TTC549 (cell line): ENCODE results near the gene SERPINI1.

Source experiments
- FAIRE-seq: peaks from 2 replicates; lab custom pipeline; 2012; peaks lifted over from hg19 to GRCh38; lab: Jason Lieb, UNC

SERPINI1 gene

DNA sequence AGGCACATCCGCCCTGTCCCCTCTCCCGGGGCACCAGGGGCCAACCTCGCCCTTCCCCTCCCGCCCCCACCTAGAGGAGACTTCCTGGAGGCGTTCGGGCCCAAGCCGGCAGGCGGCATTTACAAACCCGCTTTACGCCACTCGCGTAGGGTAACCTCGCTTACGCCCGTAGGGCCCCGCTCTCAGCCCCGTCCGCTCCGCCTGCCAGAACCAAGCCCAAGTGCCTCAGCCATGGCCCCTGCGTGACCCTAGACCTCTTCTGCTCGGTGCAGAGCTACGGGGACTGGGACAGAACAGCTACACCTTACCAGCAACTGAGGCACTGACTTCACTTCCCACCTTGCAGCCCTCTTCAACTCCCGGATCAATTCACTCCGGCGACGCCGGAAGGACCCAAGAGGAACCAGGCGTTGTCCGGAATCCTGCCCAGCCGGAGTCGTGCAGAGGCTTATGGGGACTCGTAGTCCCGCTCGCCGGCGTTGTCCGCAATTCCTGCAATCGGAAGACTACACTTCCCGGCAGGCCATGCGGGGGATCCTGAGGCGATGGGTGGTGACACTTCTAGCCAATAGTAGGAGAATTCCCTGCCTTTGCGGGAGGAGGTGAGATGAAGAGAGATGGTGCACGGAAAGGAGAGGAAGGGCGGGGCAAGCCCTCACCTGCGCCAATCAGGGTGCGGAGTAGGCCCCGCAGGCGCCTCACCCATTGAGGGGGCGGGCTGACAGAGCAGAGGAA lies 856 bp upstream of the SERPINI1 start, which contains the start of gene PDCD10:
Gene PDCD10, minus strand, starts transcription at position 395 of the 735 bp plus-strand sequence. CDS start 14,735 bp downstream, outside the sequence.
- FAIRE-seq = peak; percentile 94

DNA sequence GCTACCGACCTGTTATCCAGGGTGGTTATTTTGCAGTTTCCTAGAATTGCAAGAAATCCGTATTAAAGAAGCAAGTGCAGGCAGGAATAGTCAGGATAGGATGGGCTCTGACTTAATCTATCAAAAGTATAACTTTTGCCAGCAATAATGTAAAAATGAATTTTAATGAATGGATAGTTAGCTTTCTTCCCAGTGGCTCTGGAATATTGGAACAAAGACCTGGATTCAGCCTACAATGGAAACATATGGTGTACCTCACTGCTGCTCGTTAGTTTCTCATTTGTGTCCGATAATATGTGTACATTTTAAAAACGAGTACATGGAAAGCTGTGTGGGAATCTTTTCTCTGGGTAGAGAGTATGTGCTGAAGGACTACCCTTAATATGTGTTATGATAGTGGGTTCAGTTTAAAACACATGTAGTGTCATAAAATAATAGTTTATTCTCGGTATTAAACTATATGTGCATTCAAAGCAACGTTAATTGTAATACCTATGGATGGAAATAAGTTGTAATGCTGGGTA lies 805 bp downstream of the SERPINI1 start:
- FAIRE-seq = no peak

DNA sequence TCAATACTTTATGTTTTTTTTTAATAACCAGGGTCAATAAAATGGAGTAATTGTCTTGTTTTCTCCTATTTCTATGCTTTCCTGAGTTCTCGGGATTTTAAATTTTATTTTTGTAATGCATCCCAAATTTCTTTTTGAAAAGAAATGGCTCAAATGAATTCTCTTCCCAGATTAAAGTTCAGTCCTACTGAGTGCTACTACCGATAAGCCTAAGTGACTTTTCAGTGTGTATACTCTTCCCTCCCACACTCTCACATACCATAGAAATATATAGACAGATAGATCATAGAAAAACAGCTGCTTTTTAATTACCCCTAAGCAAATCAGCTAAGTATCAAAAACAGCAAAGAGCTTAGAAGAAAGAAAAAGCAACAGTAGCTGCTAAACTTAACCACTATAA lies 1.5 kb downstream of the SERPINI1 start:
- no peak for FAIRE-seq

DNA sequence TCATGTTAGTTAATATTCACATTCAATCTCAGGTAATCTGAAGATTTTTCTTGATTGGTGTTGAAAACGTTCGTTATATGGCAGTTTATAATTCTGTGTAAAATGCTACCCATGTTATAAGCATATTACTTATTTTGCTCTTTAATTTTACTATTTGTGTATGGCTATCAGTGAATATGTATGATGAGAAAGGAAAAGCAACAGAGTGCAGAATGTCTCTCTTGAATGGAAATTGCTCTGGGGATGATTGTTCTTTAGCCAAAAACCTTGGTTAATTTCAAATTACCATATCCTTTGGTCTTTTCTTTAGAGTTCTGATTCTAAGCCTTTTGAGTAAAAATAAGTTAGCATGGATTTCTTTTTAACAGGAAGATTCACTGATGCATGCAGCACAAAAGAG lies 2.5 kb downstream of the SERPINI1 start:
- FAIRE-seq = no peak

DNA sequence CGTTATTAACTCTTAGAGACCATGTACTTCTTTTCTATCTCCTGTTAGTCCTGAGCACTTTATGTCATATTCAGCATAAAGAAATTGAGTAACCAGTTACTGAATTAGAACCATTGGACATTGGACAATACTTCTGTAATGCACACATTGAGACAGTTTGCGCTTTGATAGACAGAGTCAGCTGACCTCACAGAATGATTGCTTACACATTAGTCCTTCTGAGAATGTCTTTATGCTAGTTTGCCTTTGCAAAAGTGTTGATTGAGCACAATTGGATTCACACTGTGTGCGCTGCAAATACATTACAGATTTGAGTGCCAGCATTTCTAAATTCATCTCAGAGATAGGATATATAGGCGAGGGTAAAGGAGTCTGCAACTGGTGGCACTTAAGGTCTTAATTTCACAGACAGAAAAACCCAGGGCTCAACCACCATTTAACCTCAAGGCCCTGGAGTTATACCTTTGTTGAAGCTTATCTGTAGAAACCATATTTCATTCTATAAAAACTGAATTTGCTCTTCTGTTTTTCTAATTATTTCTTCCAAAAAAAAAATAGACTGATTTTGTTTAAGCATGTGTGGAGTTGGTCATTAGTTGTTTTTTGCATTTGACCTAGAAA lies 3.8 kb downstream of the SERPINI1 start:
- no peak for FAIRE-seq

DNA sequence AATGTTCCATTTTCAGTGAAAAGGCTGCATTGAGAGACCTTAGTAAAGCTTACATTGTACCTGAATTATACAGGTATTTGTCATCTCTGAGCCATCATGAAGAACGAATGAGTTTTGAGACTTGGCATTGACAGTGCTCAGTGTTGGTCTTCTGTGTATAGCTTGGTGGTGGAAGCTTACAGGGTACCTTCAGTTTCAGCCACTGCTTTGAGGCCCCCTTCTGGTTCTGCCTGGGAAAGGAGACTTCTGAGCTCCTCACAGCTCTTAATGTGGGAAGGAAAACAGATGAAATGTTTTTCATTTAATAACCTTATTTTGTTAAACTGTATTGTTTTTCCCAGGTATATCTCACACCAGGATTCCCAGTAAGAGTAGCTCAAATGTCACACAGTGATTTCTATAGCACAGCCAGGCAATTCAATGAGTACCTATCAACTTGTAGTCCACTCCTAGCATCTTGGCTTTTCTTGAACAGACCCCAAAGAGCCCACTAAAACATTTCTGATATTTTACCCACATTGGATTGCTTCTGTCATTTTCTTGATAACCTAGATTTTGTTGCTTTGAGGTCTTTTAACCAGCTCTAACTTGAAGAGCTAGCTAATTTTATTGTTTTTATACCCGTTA lies 5.6 kb downstream of the SERPINI1 start:
- peak; percentile 43 for FAIRE-seq

DNA sequence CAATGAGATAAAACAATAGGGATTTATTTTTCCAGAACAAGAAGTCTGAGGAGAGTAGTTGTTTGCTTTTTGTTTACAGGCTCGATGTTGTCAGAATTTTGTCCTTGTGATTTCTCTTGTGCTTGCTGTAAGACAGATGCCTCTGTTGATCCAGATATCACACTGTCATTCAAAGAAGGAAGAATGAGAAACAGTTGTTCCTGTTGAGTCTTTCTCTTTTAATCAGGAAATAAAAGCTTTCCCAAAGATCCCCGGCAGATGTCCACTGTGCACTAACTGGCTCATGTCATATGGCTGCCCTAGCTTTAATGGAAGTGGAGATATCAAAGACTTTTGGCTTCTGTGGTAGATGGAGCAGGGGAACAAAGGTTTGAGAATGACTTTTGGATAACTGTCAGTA lies 6.8 kb downstream of the SERPINI1 start:
- FAIRE-seq = no peak

DNA sequence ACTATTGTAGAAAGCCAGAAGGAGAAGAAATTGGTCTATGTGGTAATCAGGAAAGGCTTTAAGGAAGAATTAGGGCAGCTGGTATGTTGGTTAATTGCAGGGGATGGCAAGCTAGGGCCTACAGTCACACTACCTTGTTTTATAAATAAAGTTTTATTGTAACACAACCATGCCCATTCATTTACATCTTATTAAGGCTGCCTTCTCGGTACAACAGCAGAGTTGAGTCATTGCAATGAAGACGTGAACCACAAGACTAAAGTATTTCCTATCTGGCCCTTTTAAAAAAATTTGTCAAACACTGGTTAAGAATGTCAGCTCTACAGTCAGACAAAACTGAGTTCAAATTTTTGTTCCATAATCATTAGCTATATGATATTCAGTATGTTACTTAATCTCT lies 8.3 kb downstream of the SERPINI1 start:
- no peak for FAIRE-seq

DNA sequence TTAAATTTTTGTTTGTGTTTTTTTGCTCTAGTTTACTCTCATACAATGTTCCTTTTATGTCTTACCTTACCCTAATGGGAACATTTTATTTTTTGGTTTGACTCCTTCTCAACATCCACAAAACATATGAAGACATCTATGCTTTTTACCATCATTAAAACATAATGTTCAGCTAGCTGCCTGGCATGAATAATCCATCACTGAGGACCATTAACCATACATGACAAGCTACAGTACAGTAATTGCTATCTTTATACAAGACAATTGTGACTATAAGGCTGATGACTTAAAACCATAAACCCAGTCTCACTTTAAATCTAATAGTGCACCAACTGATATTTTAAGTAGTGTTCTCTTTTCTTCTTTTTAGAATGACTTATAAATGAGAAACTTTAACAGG lies 13.7 kb downstream of the SERPINI1 start:
- no peak for FAIRE-seq

DNA sequence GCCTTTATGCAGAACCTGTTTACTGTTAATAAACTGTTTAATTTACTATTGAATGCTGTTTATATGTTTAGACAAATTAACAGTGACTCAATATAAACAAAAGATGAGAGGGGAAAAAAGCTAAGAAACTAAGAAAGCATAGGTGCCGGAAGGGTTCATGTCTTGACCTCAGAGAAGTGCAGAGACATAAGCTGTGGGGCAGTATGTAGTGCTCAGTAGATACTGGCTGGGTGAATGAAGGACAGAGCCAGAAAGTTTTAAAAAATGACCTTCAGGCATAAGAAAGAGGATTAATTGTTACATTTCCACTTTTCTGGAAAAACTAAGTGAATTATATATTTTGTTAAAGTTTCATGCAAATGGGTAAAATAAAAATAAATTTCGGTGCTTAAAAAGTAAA lies 14.2 kb downstream of the SERPINI1 start:
- no peak for FAIRE-seq

DNA sequence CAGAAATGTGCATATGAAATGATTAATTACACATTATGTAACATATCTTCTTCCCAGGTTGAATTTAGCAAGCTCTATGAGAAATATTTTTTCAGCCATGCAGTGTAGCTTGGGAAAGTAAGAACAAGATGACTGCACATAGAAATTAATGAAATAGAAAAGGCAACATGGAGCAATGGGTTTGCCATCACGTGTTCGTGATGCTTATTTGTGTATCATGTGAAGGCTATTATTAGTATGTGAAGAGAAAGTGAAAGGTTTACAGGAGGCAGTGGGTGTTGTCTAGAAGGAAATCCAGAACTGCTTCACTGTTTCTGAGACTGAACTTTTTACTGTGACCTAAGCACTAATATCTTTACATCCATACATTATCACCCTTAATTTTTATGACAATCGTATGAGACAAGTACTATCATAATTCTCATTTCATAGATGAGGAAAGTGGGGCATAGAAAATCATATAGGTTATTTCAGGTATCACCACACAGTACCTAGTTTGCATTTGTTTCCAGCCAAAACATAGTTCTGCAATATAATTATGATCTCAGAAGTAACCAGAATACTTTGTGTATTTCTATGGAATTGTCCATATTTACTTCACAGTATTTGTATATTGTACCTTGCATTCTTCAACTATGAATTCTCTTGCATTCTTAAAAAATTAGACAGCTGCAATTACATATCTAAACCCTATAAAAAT lies 14.9 kb downstream of the SERPINI1 start:
- FAIRE-seq = no peak

DNA sequence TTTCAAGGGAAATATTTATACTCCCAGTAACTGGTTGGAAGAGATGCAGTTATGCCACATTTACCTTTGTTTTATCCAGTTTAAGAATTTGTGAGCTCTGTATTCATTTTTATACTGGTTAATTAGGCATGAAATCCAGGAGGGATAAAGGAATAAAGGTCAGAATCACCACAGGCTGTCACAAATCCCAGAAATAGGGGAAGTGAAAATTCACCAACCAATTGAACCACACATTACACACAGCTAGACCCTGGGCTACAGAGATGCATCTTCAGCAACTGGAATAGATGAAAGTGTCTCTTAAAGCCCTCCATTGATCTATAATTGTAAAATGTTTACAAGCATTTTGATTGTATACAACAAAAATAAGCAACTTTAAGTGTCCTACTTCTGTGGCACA lies 18.5 kb downstream of the SERPINI1 start:
- no peak for FAIRE-seq

DNA sequence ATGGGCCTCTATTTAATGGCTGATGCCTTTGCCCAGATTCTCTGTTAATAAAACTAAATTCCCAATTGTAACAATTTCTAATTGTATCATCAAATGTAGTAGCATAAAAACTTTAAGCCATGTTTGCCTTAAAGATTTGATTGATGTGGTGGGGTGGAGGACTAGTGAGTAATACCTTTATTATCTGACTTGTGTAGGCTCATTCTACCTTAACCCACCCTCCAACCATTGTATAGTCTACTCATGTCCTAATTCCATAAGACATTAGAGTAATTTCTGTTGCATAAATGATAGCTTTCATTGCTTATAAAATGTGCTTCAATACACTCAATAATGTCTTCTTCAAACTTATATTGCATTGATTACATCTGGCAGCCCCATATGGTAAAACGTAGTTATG lies 25.8 kb downstream of the SERPINI1 start:
- FAIRE-seq = no peak

DNA sequence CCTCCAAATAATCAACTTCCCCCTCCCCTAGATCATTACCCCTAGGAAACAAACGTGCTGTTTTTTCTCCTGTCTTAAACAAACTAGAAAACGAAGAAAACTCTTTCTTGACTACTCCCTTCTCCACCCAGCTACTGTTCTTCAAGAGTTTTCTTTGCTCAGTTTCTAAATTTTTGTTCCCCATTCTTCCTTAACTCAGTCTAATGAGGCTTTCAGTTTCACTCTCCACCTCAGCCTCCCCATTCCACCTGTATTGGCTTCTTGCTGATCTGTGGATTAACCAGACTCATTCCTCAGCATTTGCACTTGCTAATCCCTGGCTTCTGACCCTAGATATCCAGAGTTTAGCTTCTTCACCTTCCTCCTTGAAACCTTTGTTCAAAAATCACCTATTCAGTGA lies 26.8 kb downstream of the SERPINI1 start:
- FAIRE-seq = no peak

DNA sequence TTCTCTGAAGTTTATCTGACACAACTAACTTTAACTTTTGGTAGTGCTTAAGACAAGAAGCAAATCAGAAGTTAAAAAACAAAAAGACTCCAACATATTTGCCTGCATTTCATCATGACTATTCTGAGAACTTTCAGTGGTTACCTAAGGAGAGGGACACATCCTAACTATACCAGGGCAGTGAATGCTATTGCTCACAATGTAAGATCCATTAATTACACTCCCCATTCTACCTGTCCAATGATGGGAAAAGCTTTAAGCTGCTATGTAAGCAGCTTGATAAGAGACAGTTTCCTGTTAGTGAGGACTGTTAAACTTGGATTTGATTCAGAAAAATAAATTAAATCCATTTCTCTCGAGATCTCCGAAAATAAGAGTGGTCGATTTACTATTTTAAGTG lies 37.5 kb downstream of the SERPINI1 start:
- FAIRE-seq = no peak

DNA sequence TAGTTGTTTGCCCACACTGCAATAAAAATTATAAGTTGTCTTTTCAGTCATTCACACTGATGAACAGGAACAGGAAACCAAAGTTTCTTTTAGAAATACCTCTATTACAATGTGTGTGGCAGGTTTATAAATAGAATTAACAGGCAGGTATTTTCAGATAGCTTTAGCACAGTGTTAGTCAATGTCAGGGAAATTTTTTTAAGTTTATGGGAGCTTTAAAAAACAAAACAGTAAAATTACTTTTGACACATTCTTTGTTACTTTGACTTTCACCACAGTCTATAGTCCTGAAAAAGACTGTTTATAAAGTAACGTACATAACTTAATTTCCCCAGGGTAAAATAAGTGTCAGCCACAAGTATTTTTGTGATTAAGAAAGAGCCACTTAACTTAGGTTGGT lies 38.1 kb downstream of the SERPINI1 start:
- FAIRE-seq = no peak

DNA sequence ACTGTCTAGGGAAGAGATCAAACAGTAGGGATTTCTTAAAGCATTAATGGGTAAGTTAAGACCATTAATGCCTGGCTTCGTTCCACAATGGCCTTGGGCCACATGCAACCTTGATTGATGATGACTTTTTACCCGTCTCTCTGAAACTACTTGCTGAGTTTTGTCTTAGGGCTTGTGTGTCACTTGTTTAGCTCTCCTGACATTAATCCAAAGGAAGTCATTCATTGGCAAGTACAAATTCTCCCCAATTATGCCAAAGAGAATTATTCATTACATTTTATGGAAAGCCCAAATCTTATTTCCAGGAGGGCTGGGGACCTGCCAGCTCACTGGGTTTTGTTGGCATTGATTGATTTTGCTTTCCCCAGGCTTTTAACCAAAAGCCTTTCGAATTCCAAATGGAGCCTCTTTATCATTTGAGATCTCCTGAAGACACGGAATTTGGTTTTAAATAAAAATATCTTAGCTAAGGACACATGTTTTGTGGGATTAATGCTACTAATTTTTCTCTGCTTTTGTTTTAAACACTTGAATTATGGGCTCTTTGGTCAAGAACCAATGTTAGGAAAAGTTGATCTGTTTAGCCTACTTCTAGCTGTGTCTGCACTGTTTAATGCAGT lies 40.7 kb downstream of the SERPINI1 start:
- FAIRE-seq = no peak

DNA sequence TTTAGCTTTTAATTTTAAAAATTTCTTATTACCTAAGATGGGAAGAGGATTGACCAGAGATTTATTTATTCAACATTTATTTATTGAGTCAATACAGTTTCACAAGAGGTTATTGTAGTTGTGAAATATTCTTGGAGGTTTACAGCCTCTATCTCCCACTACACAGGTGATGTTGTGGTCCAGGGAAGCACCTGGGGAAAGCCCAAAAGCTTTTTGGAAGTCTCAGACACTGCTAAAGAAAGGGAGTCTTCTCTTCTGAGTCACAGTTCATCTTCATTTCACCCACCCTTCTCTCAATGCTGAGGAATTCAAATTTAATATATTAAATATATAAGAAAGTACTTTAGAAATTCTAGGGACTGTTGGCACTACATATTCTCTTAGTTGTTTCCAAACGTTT lies 41.8 kb downstream of the SERPINI1 start:
- no peak for FAIRE-seq

DNA sequence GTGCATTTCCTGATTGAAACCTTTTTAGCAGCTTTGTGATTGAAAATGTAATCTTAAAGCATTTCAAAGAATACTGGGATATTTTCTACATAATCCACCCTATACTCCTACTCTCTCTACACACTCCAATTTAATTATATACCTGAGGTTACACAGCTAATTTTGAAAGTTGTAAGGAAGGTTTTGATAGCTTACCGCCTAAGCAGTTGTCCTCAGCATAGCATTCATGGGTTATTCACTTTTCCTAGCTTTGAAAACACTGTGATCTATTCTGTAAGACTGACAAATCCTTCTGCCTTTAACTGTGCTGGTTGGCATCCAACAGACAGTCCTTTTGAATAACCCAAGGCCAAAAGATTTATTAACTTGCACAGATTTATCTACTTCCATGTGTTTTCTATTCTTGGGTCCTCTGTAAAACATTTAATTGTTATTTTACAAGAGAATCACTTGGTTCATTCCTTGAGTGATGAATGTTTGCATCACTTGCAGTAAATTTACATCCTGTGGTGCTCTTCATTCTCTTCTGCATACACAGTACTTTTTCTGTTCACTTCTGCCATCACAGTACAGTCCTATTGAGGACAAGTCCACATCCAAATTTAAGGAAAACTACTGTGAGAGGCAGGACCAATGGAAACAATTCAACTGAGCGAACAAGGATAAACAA lies 44.8 kb downstream of the SERPINI1 start:
- FAIRE-seq = no peak

DNA sequence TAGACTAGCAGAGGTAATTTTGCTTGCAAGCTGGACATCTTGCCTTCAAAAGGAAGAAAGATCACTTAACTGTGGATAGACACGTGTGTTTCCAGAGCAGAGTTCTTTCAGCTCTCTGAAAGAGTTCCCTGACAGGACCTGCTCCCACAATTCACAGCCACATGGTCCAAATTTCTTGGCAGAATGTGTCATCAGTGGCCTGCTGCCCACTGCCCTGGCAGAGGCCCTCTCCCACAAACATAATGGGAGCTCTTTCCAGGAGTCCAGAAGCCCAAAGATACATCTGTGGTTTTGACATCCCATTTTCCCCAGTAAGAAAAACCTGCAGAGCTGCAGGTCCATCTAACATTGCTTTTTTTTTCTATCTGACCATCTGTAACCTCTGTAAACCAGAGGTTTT lies 48.3 kb downstream of the SERPINI1 start:
- FAIRE-seq = no peak

DNA sequence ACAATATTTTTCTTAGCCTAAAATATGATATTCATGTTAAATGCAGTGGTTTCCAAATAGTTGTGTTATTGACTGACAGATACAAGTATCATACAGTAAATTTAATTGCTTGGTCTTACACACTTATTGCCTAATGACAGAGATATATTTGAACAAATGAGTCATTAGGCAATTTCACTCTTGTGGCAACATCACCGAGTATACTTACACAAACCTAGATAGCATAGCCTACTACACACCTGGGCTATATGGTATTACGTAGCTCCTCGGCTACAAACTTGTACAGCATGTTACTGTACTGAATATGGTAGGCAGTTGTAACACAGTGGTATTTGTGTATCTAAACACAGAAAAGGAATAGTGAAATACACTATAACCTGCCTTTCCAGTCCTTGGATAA lies 50.3 kb downstream of the SERPINI1 start:
- no peak for FAIRE-seq

DNA sequence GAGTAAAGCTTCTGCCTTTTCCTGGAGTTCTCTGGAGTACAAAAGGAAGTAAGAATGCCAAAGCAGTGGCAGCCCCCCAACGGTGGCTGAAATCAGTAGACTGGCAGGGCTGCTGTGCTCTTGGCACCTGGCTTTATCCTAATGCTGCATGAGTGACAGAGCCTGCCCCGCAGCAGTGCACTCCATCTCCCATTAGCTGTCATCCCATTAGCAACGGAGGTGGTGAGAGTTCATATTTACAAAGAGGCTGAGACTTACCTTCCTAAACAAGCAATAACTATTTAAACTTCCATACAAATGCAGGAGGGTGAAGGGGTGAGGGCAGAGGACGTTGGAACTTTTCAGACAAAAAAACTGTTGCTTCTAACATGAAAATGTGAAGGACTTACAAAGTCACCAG lies 51.9 kb downstream of the SERPINI1 start:
- FAIRE-seq = no peak
